Neuron (in vitro differentiated cells): ENCODE results near the gene EPB41L2.

Source experiments
- H2AFZ ChIP-seq: one replicate; pipeline ENCODE4 v1.6.1; 2013; ENCODE audit warnings: low read depth, mild to moderate bottlenecking, inconsistent platforms, low read length, moderate library complexity
- H3K27me3 ChIP-seq: one replicate; pipeline ENCODE4 v1.6.1; 2013; ENCODE audit warnings: low read length; ENCODE audit not compliant: insufficient read depth
- H3K36me3 ChIP-seq: one replicate; pipeline ENCODE4 v1.6.1; 2013; ENCODE audit warnings: low read length; ENCODE audit not compliant: insufficient read depth
- H3K4me1 ChIP-seq: one replicate; pipeline ENCODE4 v1.6.1; 2013; ENCODE audit warnings: low read length; ENCODE audit not compliant: insufficient read depth
- H3K4me3 ChIP-seq: 2 replicates; pipeline ENCODE4 v1.5.1; 2013; ENCODE audit warnings: mild to moderate bottlenecking, low read length, moderate library complexity
- H3K9me3 ChIP-seq: one replicate; pipeline ENCODE4 v1.6.1; 2013; ENCODE audit warnings: low read length

EPB41L2 gene

DNA sequence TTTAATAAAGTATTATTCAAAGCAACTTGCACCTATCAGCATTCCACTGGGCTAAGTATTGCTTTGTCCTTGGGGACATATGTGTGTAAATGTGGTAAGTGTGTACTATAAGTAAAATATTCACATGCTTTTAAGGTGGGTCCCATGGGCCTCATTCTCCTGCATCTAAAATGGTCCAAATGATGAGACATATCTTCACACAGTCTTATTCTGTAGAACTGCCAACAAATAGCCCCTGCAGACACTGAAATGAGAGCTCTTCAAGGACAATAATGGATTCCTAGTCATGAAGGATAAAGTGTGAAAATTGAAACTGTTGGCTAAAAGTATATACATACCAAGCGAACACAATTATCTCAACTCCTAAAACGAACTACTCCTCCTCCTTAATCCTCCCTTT, 154.1 kb downstream of the EPB41L2 start:
- no peak overlapping the region for H2AFZ ChIP-seq
- H3K9me3 ChIP-seq: peaks cover 2% of the 10 kb centered on the region
- no peaks in the 10 kb centered on the region for H3K36me3 ChIP-seq
- no peaks in the 10 kb centered on the region for H3K27me3 ChIP-seq
- no peak overlapping the region for H3K4me3 ChIP-seq
- H3K4me1 ChIP-seq: no peaks in the 10 kb centered on the region

DNA sequence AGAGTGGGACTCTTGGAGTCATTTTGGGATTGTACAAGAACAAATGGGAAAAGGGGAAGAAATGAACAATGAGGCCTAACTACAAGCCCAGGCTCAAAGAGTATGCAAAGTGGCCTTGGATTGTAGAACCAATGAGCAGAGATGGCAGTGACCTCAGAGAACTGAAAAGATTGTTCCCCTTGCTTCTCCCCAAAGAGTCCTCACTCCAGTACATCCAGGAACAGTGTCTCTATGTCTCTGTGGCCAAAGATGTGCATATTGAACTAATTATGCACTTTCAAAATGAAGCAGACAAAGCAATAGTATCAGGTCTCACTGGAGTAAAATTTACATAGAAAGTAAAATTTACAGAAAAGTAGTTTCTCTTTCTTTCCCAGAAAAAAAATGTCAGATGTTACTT, 154.9 kb downstream of the EPB41L2 start:
- H3K9me3 ChIP-seq: peaks cover 2% of the 10 kb centered on the region
- H3K4me3 ChIP-seq: no peak overlapping the region
- H2AFZ ChIP-seq: no peak overlapping the region
- H3K4me1 ChIP-seq: no peaks in the 10 kb centered on the region
- no peaks in the 10 kb centered on the region for H3K27me3 ChIP-seq
- no peaks in the 10 kb centered on the region for H3K36me3 ChIP-seq

DNA sequence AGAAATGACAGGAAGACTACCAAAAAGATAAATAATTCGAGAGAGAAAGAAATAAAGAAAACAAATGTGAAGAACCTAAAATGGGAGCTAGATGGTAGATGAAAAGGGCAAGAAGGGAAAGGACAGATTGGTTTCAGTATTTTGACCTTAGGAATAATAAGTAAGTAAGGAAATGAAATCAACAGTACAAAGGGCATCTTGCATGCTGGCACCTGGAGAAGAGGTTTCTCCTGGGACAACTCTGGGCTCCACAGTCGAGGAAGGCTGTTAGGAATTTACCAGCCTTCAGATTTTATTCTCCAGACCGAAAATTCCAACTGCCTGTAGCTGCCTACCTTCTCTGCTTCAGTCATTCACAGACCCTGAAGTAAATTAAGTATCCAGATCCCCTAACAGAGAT, 155.4 kb downstream of the EPB41L2 start:
- peaks cover 5% of the 10 kb centered on the region for H3K4me1 ChIP-seq
- H3K36me3 ChIP-seq: no peaks in the 10 kb centered on the region
- H2AFZ ChIP-seq: no peak overlapping the region
- H3K27me3 ChIP-seq: no peaks in the 10 kb centered on the region
- no peak overlapping the region for H3K4me3 ChIP-seq
- H3K9me3 ChIP-seq: peaks cover 2% of the 10 kb centered on the region

DNA sequence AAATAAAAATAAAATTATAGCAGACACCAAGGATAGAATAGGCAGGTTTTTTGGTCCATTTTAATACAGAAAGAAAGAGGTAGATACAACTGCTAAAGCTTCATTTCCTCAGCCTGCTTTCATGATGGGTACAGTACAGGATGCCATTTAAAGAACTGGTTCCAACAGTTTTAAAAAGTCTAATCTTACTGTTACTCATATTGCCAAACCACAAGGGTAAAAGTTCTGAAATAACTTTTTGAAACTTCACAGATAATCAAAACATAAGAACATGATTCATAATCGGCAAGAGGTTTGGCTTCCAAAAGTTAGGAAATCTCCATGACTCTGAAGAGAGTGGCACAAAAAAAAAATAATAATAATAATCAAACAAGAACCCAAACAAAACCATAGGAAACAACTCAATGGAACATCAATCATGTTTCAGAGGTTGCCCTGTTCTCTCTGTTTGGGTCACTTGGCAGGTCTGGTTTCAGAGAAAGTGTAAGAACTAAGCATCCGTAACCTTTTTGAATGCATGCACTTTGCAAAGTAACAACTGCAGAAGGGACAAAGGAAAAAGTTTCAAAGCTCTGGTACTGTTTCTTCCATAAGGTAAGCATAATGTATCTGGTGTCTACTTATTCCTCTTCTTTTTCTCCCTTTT, 156.2 kb downstream of the EPB41L2 start:
- Histone ChIP-seq H3K4me1 (peaks cover 7% of the 10 kb centered on the region), H2AFZ (no peak overlapping the region), H3K27me3 (no peaks in the 10 kb centered on the region), H3K36me3 (no peaks in the 10 kb centered on the region), H3K4me3 (no peak overlapping the region), H3K9me3 (peaks cover under 1% of the 10 kb centered on the region)

DNA sequence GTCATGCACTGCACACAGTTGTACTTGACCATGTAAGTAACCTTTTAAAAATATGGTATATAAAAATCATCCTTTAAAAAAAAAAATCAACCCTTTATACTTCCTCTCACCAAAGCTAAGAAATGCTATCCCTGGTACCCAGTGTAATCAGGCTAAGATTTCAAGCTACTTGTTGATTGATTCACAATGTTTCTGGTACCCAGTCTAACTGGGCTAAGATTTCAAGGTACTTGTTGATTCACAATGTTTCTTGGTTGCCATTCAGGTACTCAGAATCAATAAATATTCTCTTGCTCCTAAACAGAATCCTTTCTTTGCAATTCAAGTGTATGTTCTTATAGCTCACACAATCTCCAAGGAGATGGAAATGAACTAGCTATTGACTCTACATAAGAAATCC, 159.4 kb downstream of the EPB41L2 start:
- H3K4me1 ChIP-seq: peaks cover 7% of the 10 kb centered on the region

DNA sequence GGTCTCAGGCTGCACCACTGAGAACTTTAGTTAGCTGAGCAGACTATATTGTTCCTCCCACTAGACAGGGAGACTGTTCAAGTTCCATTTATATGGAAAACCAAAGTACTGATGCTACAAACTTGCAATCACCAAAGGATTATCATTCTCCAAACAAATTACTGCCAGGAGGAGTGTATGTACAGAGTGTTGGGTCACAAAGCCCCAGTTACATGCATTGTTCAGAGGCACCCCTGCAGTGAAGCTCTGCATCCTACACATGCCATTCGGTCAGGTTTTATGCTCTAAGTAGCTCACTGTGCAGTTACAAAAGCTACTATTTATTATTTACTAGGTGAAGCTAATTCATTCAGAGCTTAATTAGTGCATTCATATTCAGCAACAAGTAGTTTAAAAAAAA, 160.0 kb downstream of the EPB41L2 start:
- Histone ChIP-seq H3K4me3 (no peak overlapping the region), H3K9me3 (no peaks in the 10 kb centered on the region), H3K4me1 (peaks cover 7% of the 10 kb centered on the region), H3K36me3 (peaks cover 7% of the 10 kb centered on the region), H3K27me3 (no peaks in the 10 kb centered on the region), H2AFZ (no peak overlapping the region)

More for the DNA sequence above, 159.4 kb downstream of the EPB41L2 start:
- no peaks in the 10 kb centered on the region for H3K27me3 ChIP-seq
- H3K9me3 ChIP-seq: no peaks in the 10 kb centered on the region
- no peak overlapping the region for H2AFZ ChIP-seq
- no peak overlapping the region for H3K4me3 ChIP-seq
- H3K36me3 ChIP-seq: peaks cover 7% of the 10 kb centered on the region

DNA sequence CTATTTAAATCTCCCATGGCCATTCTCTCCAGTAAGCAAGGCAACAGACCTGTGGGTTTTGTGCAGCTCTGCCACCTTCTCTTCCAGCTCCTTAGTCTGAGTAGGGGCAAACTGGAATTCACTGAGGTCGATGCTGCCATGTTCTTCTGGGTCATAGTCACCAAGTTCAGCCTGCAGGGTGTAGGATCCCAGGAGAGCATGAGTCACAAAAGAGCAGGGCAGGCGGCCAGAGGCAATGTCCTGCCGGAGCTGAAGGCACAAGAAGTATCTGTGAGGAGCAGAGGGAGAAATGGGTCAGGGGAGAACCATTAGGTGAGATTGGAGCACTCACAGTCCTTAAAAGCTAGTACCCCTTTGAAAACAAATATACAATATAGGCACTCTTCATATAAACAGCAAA, 162.1 kb downstream of the EPB41L2 start:
- no peaks in the 10 kb centered on the region for H3K9me3 ChIP-seq
- peaks cover 7% of the 10 kb centered on the region for H3K4me1 ChIP-seq
- H2AFZ ChIP-seq: no peak overlapping the region
- H3K4me3 ChIP-seq: no peak overlapping the region
- H3K27me3 ChIP-seq: no peaks in the 10 kb centered on the region
- peaks cover 7% of the 10 kb centered on the region for H3K36me3 ChIP-seq

DNA sequence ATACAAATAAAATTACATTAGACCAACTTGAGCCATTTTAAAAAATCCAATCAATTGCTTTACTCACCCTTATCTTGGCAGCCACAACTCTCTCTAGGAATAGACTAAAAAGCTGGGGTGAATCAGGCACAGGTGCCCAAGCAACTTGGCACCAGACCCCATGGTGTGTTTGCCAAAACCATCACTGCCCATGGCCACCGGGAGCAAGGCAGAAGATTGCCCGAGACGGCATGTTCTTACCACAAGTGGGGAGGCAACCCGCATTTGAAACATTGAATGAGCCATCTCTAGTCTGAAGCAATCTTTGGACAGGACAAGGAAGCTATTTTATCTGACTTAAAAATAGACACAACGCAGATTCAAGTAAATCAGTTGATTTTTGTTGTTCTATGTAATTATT, 166.8 kb downstream of the EPB41L2 start:
- Histone ChIP-seq H2AFZ (no peak overlapping the region), H3K4me1 (no peaks in the 10 kb centered on the region), H3K9me3 (no peaks in the 10 kb centered on the region), H3K4me3 (no peak overlapping the region), H3K27me3 (no peaks in the 10 kb centered on the region), H3K36me3 (peaks cover 17% of the 10 kb centered on the region)

DNA sequence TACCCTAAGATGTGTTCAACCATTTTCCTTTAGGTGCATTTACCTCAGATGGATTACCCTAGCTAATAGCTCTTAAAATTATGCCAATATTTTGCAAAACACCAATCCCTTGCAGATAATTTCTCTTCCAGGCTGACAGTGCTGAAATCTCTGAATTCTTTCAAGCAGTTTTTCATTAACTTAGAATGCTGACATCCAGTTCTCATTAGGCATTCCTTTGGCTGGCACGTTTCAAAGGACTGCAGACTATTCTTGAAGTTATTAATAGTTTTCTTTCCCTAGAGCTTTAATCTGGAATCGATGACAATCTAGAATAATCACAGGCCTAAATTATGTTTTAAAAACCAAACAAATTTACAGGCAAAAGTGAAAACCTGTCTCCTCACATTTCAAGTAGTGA, 167.5 kb downstream of the EPB41L2 start:
- Histone ChIP-seq H3K27me3 (no peaks in the 10 kb centered on the region), H3K36me3 (peaks cover 17% of the 10 kb centered on the region), H3K4me1 (no peaks in the 10 kb centered on the region), H3K4me3 (no peak overlapping the region), H2AFZ (no peak overlapping the region), H3K9me3 (no peaks in the 10 kb centered on the region)

DNA sequence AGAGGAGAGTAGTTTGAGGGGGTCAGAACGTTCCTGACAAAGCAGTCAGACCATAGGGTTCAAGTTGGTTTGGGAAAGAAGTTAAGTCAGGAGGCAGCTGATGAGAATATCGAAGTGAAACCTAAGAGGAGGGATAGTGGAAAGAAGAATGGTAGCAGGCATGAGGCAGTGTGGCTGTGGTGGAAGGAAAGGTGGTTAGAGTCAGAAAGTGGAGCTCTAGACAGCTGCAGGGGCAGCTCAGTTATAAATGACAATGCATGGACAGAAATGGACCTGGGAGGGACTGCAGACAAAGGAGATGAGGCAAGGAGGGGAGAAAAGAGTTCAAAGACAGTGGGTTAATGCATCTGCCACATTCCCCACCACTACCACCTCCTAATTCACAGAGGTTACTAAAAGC, 169.3 kb downstream of the EPB41L2 start:
- peaks cover 19% of the 10 kb centered on the region for H3K36me3 ChIP-seq
- H2AFZ ChIP-seq: no peak overlapping the region
- H3K9me3 ChIP-seq: no peaks in the 10 kb centered on the region
- H3K4me1 ChIP-seq: no peaks in the 10 kb centered on the region
- no peak overlapping the region for H3K4me3 ChIP-seq
- no peaks in the 10 kb centered on the region for H3K27me3 ChIP-seq

DNA sequence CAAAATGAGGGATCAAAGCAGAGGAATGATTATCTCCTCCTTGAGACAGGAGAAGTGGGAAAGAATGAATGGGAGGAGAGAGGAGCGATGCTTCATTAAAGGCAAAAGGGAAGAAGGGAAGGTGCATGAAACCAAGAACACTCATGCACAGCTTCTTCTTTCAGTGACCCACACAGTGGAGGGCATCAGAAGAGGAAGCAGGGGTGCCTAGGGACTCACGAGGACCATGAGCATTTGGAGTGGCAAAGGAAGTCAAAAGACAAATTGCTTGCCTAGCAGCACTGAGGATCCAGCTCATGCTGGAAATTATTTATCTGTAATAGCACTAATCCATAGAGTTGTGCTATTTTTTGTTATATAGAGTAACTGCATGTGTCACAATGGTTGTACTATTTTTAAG, 169.8 kb downstream of the EPB41L2 start:
- Histone ChIP-seq H3K9me3 (no peaks in the 10 kb centered on the region), H3K27me3 (no peaks in the 10 kb centered on the region), H3K4me3 (no peak overlapping the region), H3K4me1 (no peaks in the 10 kb centered on the region), H3K36me3 (peaks cover 19% of the 10 kb centered on the region), H2AFZ (no peak overlapping the region)

DNA sequence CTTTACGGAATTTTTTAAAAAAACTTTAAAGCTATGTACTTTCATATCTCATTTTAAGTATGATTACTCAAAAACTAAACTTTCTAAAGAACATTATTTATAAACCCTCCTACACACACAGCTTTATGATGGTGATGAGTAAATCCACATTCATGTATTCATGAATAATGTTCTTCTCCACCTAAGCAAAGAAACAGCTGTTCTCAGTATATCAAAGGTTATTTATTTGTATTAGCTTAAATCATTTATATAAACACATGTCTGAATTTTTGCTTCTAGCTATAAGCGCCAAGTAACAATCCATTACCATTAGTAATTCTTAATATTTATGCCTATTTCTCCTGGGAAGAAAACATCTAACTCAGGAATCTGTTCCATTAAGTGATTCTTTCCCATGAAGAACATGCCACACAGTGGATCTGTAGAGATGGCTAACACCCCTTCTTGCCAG, 172.5 kb downstream of the EPB41L2 start:
- no peaks in the 10 kb centered on the region for H3K27me3 ChIP-seq
- no peaks in the 10 kb centered on the region for H3K4me1 ChIP-seq
- no peaks in the 10 kb centered on the region for H3K9me3 ChIP-seq
- H3K36me3 ChIP-seq: peaks cover 19% of the 10 kb centered on the region
- H2AFZ ChIP-seq: no peak overlapping the region
- no peak overlapping the region for H3K4me3 ChIP-seq

DNA sequence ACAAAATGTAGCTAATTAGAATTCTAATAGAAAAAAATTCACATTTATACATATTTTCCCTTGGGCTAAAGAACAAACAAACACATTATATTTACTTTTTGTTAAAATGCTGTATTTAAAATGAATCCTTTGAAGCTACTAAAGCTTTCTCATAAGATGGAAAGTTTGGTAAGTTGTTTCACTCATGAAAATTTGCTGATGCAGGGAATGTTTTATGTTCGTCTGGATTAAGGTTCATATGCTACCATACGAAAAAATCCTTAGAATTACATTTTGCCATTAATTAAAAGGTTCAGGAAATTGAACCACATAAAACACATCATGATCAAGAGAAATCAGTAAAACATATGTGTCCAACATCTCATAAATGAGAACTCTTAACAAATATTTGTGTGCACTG, 173.6 kb downstream of the EPB41L2 start:
- Histone ChIP-seq H3K4me1 (no peaks in the 10 kb centered on the region), H2AFZ (no peak overlapping the region), H3K27me3 (no peaks in the 10 kb centered on the region), H3K9me3 (no peaks in the 10 kb centered on the region), H3K36me3 (peaks cover 19% of the 10 kb centered on the region), H3K4me3 (no peak overlapping the region)

DNA sequence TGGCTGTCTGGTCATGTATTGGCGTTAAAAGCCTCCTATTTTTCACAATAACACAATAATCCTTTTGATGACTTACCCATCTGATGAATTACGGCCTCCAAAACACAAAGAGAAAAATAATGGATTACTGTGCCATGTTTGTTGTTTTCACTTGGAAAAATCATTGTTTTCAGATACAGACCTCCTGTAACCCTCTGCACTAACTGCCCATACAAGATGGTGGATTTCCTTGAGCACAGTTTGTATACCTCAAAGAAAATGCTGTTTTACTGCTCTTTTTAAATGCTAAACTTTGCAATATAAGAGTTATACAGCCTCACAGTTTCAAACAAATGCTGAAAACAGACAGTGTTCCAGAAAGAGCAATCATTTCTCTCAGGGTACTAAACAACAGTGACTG, 174.8 kb downstream of the EPB41L2 start:
- Histone ChIP-seq H3K4me1 (no peaks in the 10 kb centered on the region), H3K27me3 (no peaks in the 10 kb centered on the region), H3K36me3 (peaks cover 11% of the 10 kb centered on the region), H3K4me3 (no peak overlapping the region), H3K9me3 (no peaks in the 10 kb centered on the region), H2AFZ (no peak overlapping the region)
